ACC112 (cell line): ENCODE measurements around the gene AFF1.
A peak's percentile ranks its signal among the peaks of the same experiment; 100 is the strongest.

Experiments
- H2AFZ ChIP-seq: fragments of 200-600 bp; sonication (generic); one replicate; pipeline ENCODE4 v1.6.0; 2017; ENCODE audit warnings: antibody characterized with exemption, low read length; ENCODE audit not compliant: unreplicated experiment
- H3K27ac ChIP-seq: fragments of 200-600 bp; sonication (generic); 2 replicates; pipeline ENCODE4 v1.5.1; 2014; ENCODE audit warnings: low read depth, mild to moderate bottlenecking, antibody characterized with exemption, low read length, moderate library complexity
- H3K27me3 ChIP-seq: fragments of 200-600 bp; sonication (generic); 2 replicates; pipeline ENCODE4 v1.6.1; 2014; ENCODE audit warnings: mild to moderate bottlenecking, antibody characterized with exemption, low read length, moderate library complexity, mixed read lengths; ENCODE audit not compliant: insufficient read depth
- H3K36me3 ChIP-seq: fragments of 200-600 bp; sonication (generic); 2 replicates; pipeline ENCODE4 v1.6.1; 2016; ENCODE audit warnings: mild to moderate bottlenecking, antibody characterized with exemption, low read length, moderate library complexity, mixed read lengths; ENCODE audit not compliant: insufficient read depth
- H3K4me1 ChIP-seq: fragments of 200-600 bp; sonication (generic); one replicate; pipeline ENCODE4 v1.6.1; 2016; ENCODE audit warnings: low read length, mixed read lengths; ENCODE audit not compliant: insufficient read depth, unreplicated experiment, control insufficient read depth
- H3K4me3 ChIP-seq: fragments of 200-600 bp; sonication (generic); 2 replicates; pipeline ENCODE4 v1.5.1; 2014; ENCODE audit warnings: mild to moderate bottlenecking, low read depth, low read length
- H3K79me2 ChIP-seq: fragments of 200-600 bp; sonication (generic); one replicate; pipeline ENCODE4 v1.6.0; 2016; ENCODE audit warnings: low read length; ENCODE audit not compliant: control insufficient read depth, unreplicated experiment, insufficient read depth

AFF1 gene

GRCh38 chr4:87101543-87102199, 166.9 kb downstream of the AFF1 start:
- Histone ChIP-seq H2AFZ (no peak overlapping the region), H3K79me2 (peaks cover 5% of the 10 kb centered on the region), H3K27me3 (no peaks in the 10 kb centered on the region), H3K36me3 (0 out of 2 replicates have a peak, but pooled peaks cover 5% of the 10 kb centered on the region), H3K4me3 (no peak overlapping the region), H3K4me1 (peaks cover 36% of the 10 kb centered on the region), H3K27ac (peak overlapping the region; percentile 97)

GRCh38 chr4:87103086-87103485, 168.3 kb downstream of the AFF1 start:
- H3K36me3 ChIP-seq = 0 out of 2 replicates have a peak, but pooled peaks cover 5% of the 10 kb centered on the region

GRCh38 chr4:87103691-87104187, 168.9 kb downstream of the AFF1 start:
- Histone ChIP-seq H3K27ac (peak overlapping the region; percentile 97), H3K4me3 (peak overlapping the region; percentile 36), H3K79me2 (peaks cover 4% of the 10 kb centered on the region), H3K4me1 (peaks cover 56% of the 10 kb centered on the region), H3K27me3 (no peaks in the 10 kb centered on the region), H2AFZ (no peak overlapping the region), H3K36me3 (0 out of 2 replicates have a peak, but pooled peaks cover 5% of the 10 kb centered on the region)

More at GRCh38 chr4:87103086-87103485, 168.3 kb downstream of the AFF1 start:
- Histone ChIP-seq H3K79me2 (peaks cover 4% of the 10 kb centered on the region), H3K4me3 (peak overlapping the region; percentile 36), H3K27ac (peak overlapping the region; percentile 97), H3K4me1 (peaks cover 50% of the 10 kb centered on the region), H2AFZ (no peak overlapping the region), H3K27me3 (no peaks in the 10 kb centered on the region)

- peaks cover 4% of the 10 kb centered on the region for H3K79me2 ChIP-seq
- peak overlapping the region; percentile 97; the same call in 1 of the 2 replicates for H3K27ac ChIP-seq
- peaks cover 69% of the 10 kb centered on the region for H3K4me1 ChIP-seq
- H3K36me3 ChIP-seq = 0 out of 2 replicates have a peak, but pooled peaks cover 5% of the 10 kb centered on the region
- H3K4me3 ChIP-seq = no peak overlapping the region
- no peak overlapping the region for H2AFZ ChIP-seq
- no peaks in the 10 kb centered on the region for H3K27me3 ChIP-seq
Observed at GRCh38 chr4:87105101-87105845, 170.5 kb downstream of the AFF1 start.

- H3K27ac ChIP-seq = peak overlapping the region; percentile 81
- no peaks in the 10 kb centered on the region for H3K27me3 ChIP-seq
- no peak overlapping the region for H2AFZ ChIP-seq
- peaks cover 5% of the 10 kb centered on the region; the same call in 1 of the 2 replicates for H3K36me3 ChIP-seq
- peak overlapping the region; percentile 50 for H3K4me3 ChIP-seq
- H3K4me1 ChIP-seq = peaks cover 52% of the 10 kb centered on the region
- peaks cover 10% of the 10 kb centered on the region for H3K79me2 ChIP-seq
Observed at GRCh38 chr4:87108142-87108546, 173.3 kb downstream of the AFF1 start.

- no peaks in the 10 kb centered on the region for H3K27me3 ChIP-seq
- peak overlapping the region; percentile 81 for H3K27ac ChIP-seq
- H2AFZ ChIP-seq = no peak overlapping the region
- H3K4me1 ChIP-seq = peaks cover 45% of the 10 kb centered on the region
- H3K36me3 ChIP-seq = peaks cover 9% of the 10 kb centered on the region
- H3K4me3 ChIP-seq = peak overlapping the region; percentile 50
- peaks cover 10% of the 10 kb centered on the region for H3K79me2 ChIP-seq
Observed at GRCh38 chr4:87109121-87109520, 174.3 kb downstream of the AFF1 start.

- Histone ChIP-seq H2AFZ (no peak overlapping the region), H3K79me2 (peaks cover 10% of the 10 kb centered on the region), H3K27ac (peak overlapping the region; percentile 81), H3K4me3 (no peak overlapping the region), H3K4me1 (peaks cover 37% of the 10 kb centered on the region), H3K27me3 (no peaks in the 10 kb centered on the region), H3K36me3 (peaks cover 11% of the 10 kb centered on the region)
Observed at GRCh38 chr4:87109945-87110344, 175.1 kb downstream of the AFF1 start.

- H3K79me2 ChIP-seq = peaks cover 9% of the 10 kb centered on the region
- H3K4me3 ChIP-seq = no peak overlapping the region
- H3K4me1 ChIP-seq = peaks cover 29% of the 10 kb centered on the region
- no peak overlapping the region for H2AFZ ChIP-seq
- no peaks in the 10 kb centered on the region for H3K27me3 ChIP-seq
- H3K36me3 ChIP-seq = peaks cover 25% of the 10 kb centered on the region
- no peak overlapping the region for H3K27ac ChIP-seq
Observed at GRCh38 chr4:87112063-87112462, 177.3 kb downstream of the AFF1 start.

- no peaks in the 10 kb centered on the region for H3K27me3 ChIP-seq
- H3K27ac ChIP-seq = no peak overlapping the region
- peaks cover 9% of the 10 kb centered on the region for H3K79me2 ChIP-seq
- no peak overlapping the region for H3K4me3 ChIP-seq
- no peak overlapping the region for H2AFZ ChIP-seq
- peaks cover 16% of the 10 kb centered on the region for H3K4me1 ChIP-seq
- H3K36me3 ChIP-seq = peaks cover 33% of the 10 kb centered on the region
Observed at GRCh38 chr4:87114245-87115062, 179.6 kb downstream of the AFF1 start.

- H3K4me1 ChIP-seq = peaks cover 16% of the 10 kb centered on the region
- H3K4me3 ChIP-seq = no peak overlapping the region
- H3K27me3 ChIP-seq = no peaks in the 10 kb centered on the region
- peaks cover 11% of the 10 kb centered on the region for H3K79me2 ChIP-seq
- H3K36me3 ChIP-seq = peaks cover 33% of the 10 kb centered on the region
- H3K27ac ChIP-seq = no peak overlapping the region
- H2AFZ ChIP-seq = no peak overlapping the region
Observed at GRCh38 chr4:87116231-87116630, 181.4 kb downstream of the AFF1 start.
